Skeletal muscle tissue (tissue), 4 donors: ENCODE results near the gene EGFLAM. TPM values are rescaled to one million over a fixed set of nuclear protein-coding genes. Genes with fewer than 3 reads are reported as not detected.

ENCODE experiments used
- H3K27ac ChIP-seq: one replicate; pipeline ENCODE4 v1.7.0; 2013; ENCODE audit warnings: mild to moderate bottlenecking, low read depth, low read length, inconsistent platforms
- H3K27me3 ChIP-seq, 3 donors: one replicate each; pipeline ENCODE4 v1.7.0; 2013; ENCODE audit warnings: low read length in 3 of 3; ENCODE audit not compliant: control insufficient read depth in 3 of 3, insufficient read depth in 3 of 3
- H3K36me3 ChIP-seq, 3 donors: one replicate each; pipeline ENCODE4 v1.7.0; 2013; ENCODE audit warnings: low read length in 3 of 3; ENCODE audit not compliant: control insufficient read depth in 3 of 3, insufficient read depth in 3 of 3
- H3K4me1 ChIP-seq, 3 donors: one replicate each; pipeline ENCODE4 v1.7.0; 2013; ENCODE audit warnings: low read length in 3 of 3, mild to moderate bottlenecking in 3 of 3; ENCODE audit not compliant: control insufficient read depth in 3 of 3, insufficient read depth in 3 of 3
- H3K4me3 ChIP-seq, 3 donors: one replicate each; pipeline ENCODE4 v1.7.0; 2013; ENCODE audit warnings: low read length in 3 of 3
- H3K9ac ChIP-seq, 3 donors: one replicate each; pipeline ENCODE4 v1.7.0; 2013; ENCODE audit warnings: low read length in 3 of 3, mild to moderate bottlenecking in 3 of 3, moderate library complexity in 2 of 3, low read depth in 1 of 3
- H3K9me3 ChIP-seq, 3 donors: one replicate each; pipeline ENCODE4 v1.7.0; 2013; ENCODE audit warnings: low read length in 3 of 3; ENCODE audit not compliant: control insufficient read depth in 3 of 3
- total RNA-seq: library from RNA; depleted of rRNA; stranded (reverse); fragments of >200 nt; gene quantifications from one replicate; pipeline ENCODE4 v1.2.3, GENCODE V29; 2014
- donor health status: Osteomylitis.

Gene EGFLAM
- total RNA-seq: 41.8 TPM

- Histone ChIP-seq H3K36me3 (no peaks in the 10 kb centered on the region), H3K9ac (peak within 1 kb of the TSS; percentile 33 to 68 (median 43)), H3K4me3 (peak within 1 kb of the TSS; percentile 58 to 73 (median 62)), H3K27me3 (peaks cover 24 to 33% (median 32%) of the 10 kb centered on the region in 3 donors), H3K27ac (peak within 1 kb of the TSS; percentile 38), H3K9me3 (no peaks in the 10 kb centered on the region), H3K4me1 (peaks cover 12 to 14% (median 12%) of the 10 kb centered on the region in 3 donors)
Observed at GRCh38 chr5:38258319-38259061, at the start of gene EGFLAM. Gene EGFLAM (plus strand): TSS chr5:38258559. CDS start chr5:38258755, 196 bp downstream.

GRCh38 chr5:38208782-38209378 is 49.5 kb upstream of the EGFLAM start:
- H3K9me3 ChIP-seq: no peaks in the 10 kb centered on the region
- H3K4me3 ChIP-seq: no peak overlapping the region
- H3K36me3 ChIP-seq: no peaks in the 10 kb centered on the region
- H3K27me3 ChIP-seq: peaks cover 0 to 4% (median 0%) of the 10 kb centered on the region in 3 donors
- no peaks in the 10 kb centered on the region for H3K4me1 ChIP-seq
- no peak overlapping the region for H3K27ac ChIP-seq
- no peak overlapping the region for H3K9ac ChIP-seq

- Histone ChIP-seq H3K36me3 (no peaks in the 10 kb centered on the region), H3K27ac (no peak overlapping the region), H3K9ac (no peak overlapping the region)
Observed at GRCh38 chr5:38210676-38211353, 47.5 kb upstream of the EGFLAM start.

DNA sequence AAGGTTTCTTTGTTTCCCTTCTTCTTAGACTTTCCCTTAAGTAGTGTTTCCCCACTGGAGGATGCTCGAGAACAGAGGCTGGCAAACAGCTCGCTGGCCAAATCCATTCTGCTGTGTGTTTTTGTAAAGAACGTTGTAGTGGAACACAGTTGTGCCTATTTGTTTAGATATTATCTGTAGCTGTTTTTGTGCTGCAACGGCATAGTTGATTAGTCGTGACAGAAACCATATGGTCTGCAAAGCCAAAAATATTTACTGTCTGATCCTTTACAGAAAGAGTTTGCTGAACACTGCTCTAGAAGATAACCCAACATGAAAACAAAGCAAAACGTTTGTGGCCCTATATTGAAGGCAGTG is 47.0 kb upstream of the EGFLAM start:
- no peak overlapping the region for H3K9ac ChIP-seq
- H3K36me3 ChIP-seq: no peaks in the 10 kb centered on the region
- no peaks in the 10 kb centered on the region for H3K27me3 ChIP-seq
- H3K4me3 ChIP-seq: no peak overlapping the region
- no peak overlapping the region for H3K27ac ChIP-seq
- no peaks in the 10 kb centered on the region for H3K9me3 ChIP-seq
- H3K4me1 ChIP-seq: no peaks in the 10 kb centered on the region

More at GRCh38 chr5:38210676-38211353, 47.5 kb upstream of the EGFLAM start:
- H3K9me3 ChIP-seq: no peaks in the 10 kb centered on the region
- no peak overlapping the region for H3K4me3 ChIP-seq
- no peaks in the 10 kb centered on the region for H3K4me1 ChIP-seq
- H3K27me3 ChIP-seq: no peaks in the 10 kb centered on the region

DNA sequence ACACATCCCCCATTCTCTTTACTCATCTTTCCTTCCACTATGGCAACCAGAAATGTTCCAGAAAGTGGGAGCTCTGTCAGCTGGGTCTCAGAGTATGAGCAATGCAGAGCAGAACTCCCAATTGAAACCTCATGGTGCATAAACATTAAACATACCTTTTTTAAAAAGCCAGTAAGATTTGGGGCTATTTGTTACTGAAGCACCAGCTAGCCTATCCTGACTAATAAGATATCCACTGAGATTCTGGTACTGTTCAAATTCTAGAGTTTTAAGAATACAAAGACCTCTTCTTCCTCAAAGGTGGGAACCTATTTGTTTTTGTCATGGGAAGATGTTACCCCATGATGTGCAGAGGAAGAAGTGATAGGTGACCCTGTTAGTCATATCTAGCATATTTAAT is 46.1 kb upstream of the EGFLAM start:
- H3K4me1 ChIP-seq: no peaks in the 10 kb centered on the region
- H3K9ac ChIP-seq: no peak overlapping the region
- H3K4me3 ChIP-seq: no peak overlapping the region
- H3K27me3 ChIP-seq: no peaks in the 10 kb centered on the region
- no peaks in the 10 kb centered on the region for H3K9me3 ChIP-seq
- no peaks in the 10 kb centered on the region for H3K36me3 ChIP-seq
- no peak overlapping the region for H3K27ac ChIP-seq

DNA sequence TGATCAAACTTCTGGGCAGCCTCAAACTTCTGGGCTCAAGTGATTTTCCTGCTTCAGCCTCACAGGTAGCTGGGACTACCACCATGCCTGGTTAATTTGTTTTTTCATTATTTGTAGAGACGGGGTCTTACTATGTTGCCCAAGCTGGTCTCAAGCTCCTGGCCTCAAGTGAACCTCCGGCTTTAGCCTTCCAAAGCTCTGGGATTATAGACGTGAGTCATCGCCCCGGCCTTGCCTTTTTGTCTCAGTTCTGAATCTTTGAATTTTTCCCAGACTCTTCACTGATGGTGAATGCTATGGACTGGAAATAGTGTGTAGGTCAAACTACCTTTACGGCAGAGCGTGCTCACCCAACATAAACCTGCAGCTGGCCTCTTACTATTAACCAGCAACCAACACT is 32.3 kb upstream of the EGFLAM start:
- Histone ChIP-seq H3K4me1 (no peaks in the 10 kb centered on the region), H3K27ac (no peak overlapping the region), H3K27me3 (no peaks in the 10 kb centered on the region), H3K9ac (no peak overlapping the region), H3K4me3 (no peak overlapping the region), H3K36me3 (no peaks in the 10 kb centered on the region), H3K9me3 (no peaks in the 10 kb centered on the region)

DNA sequence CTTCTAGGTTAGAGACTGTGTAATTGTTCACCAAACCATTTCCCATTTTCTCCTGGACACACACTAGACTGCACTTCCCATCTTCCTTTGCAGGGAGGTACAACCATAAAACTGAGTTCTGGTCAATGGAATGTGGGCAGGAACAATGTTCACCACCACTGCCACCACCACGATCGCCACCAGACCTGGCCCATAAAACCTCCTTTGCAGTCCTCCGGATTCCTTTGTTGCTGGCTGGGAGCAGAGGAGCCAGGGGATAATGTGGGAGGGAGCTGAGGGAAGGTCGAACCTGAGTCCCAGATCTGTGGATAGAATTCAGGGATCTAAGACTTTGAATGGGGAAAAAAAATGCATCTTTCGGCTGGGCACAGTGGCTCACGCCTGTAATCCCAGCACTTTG is 29.4 kb upstream of the EGFLAM start:
- Histone ChIP-seq H3K27ac (no peak overlapping the region), H3K27me3 (no peaks in the 10 kb centered on the region), H3K9me3 (no peaks in the 10 kb centered on the region), H3K4me1 (no peaks in the 10 kb centered on the region), H3K9ac (no peak overlapping the region), H3K4me3 (no peak overlapping the region), H3K36me3 (no peaks in the 10 kb centered on the region)

GRCh38 chr5:38234737-38235136 is 23.6 kb upstream of the EGFLAM start:
- Histone ChIP-seq H3K4me1 (no peaks in the 10 kb centered on the region), H3K4me3 (no peak overlapping the region), H3K27me3 (no peaks in the 10 kb centered on the region), H3K36me3 (no peaks in the 10 kb centered on the region), H3K27ac (no peak overlapping the region), H3K9me3 (no peaks in the 10 kb centered on the region), H3K9ac (no peak overlapping the region)

DNA sequence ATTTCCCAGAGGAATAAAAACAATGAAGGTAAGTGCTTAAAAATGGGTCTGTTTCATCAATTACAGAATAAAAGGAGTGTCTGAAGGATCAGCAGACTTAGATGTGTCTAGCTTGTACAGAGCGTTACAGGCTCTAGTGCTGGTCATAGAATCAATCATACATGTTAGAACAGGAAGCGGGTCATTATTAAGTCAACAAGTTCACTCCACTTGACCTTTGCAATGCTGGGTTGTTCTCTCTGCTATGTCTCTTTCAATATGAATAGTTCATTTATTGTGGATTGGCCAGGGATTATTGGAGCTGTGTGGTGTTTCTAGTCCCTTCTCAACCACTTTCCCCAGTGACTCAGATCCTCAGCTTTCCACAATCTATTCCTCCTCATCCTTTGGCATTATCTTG is 20.7 kb upstream of the EGFLAM start:
- H3K27ac ChIP-seq: no peak overlapping the region
- no peaks in the 10 kb centered on the region for H3K9me3 ChIP-seq
- no peak overlapping the region for H3K4me3 ChIP-seq
- H3K4me1 ChIP-seq: no peaks in the 10 kb centered on the region
- no peaks in the 10 kb centered on the region for H3K27me3 ChIP-seq
- H3K36me3 ChIP-seq: no peaks in the 10 kb centered on the region
- H3K9ac ChIP-seq: no peak overlapping the region

DNA sequence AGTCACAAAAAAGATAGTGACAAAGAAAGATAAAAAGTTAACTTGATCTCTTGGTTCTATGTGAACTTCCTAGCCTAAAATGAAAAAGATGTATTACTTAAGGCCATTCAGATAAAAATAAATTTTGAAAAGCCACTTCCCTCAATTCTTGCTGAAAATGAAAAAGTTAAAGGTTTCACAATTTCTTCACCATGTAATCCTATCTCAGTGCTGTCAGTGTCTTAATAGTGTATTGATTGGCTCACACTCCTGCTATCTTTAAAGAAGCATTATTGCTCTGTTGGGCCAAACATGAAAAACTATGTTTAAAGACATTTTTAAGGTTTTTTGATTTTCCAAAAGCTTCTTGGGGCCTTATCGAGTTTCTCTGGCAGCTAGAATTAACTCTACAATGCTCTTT is 18.1 kb upstream of the EGFLAM start:
- H3K9me3 ChIP-seq: no peaks in the 10 kb centered on the region
- H3K36me3 ChIP-seq: no peaks in the 10 kb centered on the region
- peaks cover 0 to 2% (median 0%) of the 10 kb centered on the region in 3 donors for H3K27me3 ChIP-seq
- H3K4me1 ChIP-seq: no peaks in the 10 kb centered on the region
- no peak overlapping the region for H3K4me3 ChIP-seq
- H3K9ac ChIP-seq: no peak overlapping the region
- H3K27ac ChIP-seq: no peak overlapping the region
